ENCODE data around the gene TSPAN15.

TSPAN15 gene

GRCh38 chr10:69416695-69417094 lies 34.6 kb upstream of the TSPAN15 start, which contains the start of gene TACR2:
Gene TACR2, minus strand, starts transcription at chr10:69416918. Its CDS starts 595 bp downstream, at chr10:69416323.
- FAIRE-seq, result no peak
- DNase-seq (ENCODE audit: insufficient read length, low spot score), result no peak
- no peak for TF ChIP-seq CTCF (IDR thresholded peaks at IDR 0.05; ENCODE audit: insufficient read depth, missing control alignments)

GRCh38 chr10:69417542-69417941 lies 33.7 kb upstream of the TSPAN15 start:
- FAIRE-seq, result no peak
- DNase-seq (ENCODE audit: insufficient read length, low spot score), result no peak
- TF ChIP-seq CTCF (IDR thresholded peaks at IDR 0.05; ENCODE audit: insufficient read depth, missing control alignments), result no peak

DNA sequence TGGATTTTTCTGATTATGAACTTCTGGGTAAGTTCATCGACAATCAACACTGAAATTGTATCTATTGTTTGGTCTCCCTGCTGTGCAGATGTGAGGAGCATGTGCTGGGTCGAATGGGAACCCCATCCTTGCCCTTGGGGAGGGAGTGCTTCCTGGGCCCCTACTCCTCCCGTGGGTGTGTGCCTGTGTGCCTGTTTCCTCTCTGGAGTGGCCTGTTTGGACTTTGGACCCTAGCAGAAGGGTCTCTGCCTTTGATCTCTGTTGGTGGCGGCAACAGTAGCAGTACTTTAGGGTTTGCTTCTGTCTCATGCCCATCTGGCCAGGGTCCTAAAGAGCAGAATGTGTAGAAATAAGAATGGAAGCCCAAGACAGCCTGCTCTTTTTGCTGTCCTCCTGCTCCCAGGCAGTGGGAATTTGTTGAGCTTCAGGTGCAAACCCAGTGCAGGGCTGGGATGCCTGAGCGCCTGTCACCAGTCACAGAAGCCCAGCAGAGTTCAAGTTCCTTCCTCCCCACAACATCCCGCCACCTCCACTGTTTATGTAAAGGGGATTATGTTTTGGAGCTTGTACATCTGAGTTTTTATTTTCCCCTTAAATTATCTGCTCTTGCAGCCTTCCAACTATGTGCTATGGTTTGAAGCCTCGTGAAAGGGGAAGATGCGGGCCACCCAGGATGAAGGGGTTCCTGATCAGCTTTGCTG lies 33.1 kb upstream of the TSPAN15 start:
- no peak for DNase-seq (ENCODE audit: insufficient read length, low spot score)
- no peak for TF ChIP-seq CTCF (IDR thresholded peaks at IDR 0.05; ENCODE audit: insufficient read depth, missing control alignments)
- FAIRE-seq, result no peak

DNA sequence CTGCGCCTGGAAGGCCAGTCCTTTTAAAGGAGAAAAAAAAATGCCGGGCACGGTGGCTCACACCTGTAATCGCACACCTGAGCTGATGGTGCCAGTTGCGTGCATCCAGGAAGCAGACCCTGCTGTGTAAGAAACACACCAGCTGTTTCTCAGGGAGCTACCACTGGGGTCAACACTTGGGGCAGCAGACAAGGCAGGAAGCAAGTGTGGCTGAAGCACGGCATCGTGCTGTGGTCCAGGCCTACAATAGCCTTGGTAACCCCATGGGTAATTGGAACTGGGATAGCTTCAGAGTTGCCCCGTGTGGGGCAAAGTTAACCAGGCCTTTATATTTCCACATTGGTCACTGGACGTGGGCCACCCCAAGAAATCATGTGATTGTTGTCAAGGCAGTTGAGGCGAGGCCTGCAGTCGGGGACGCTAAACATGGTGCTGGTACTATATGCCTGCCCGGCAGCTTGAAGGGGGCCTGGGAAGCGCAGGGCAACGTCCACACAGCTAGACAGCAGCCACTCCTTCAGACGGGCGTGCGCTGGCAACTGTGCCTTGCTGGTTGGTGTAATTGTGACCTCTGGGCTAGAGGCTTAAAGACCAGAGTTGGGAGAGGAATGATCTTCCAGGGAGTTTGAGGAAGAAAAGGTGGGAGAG lies 32.0 kb upstream of the TSPAN15 start:
- DNase-seq (ENCODE audit: insufficient read length, low spot score) (no peak), FAIRE-seq (no peak)
- TF ChIP-seq CTCF (IDR thresholded peaks at IDR 0.05; ENCODE audit: insufficient read depth, missing control alignments), result no peak

- TF ChIP-seq CTCF (IDR thresholded peaks at IDR 0.05; ENCODE audit: insufficient read depth, missing control alignments), result no peak
- DNase-seq (ENCODE audit: insufficient read length, low spot score), result no peak
- FAIRE-seq, result no peak
Measured at GRCh38 chr10:69419744-69420126, 31.5 kb upstream of the TSPAN15 start.

DNA sequence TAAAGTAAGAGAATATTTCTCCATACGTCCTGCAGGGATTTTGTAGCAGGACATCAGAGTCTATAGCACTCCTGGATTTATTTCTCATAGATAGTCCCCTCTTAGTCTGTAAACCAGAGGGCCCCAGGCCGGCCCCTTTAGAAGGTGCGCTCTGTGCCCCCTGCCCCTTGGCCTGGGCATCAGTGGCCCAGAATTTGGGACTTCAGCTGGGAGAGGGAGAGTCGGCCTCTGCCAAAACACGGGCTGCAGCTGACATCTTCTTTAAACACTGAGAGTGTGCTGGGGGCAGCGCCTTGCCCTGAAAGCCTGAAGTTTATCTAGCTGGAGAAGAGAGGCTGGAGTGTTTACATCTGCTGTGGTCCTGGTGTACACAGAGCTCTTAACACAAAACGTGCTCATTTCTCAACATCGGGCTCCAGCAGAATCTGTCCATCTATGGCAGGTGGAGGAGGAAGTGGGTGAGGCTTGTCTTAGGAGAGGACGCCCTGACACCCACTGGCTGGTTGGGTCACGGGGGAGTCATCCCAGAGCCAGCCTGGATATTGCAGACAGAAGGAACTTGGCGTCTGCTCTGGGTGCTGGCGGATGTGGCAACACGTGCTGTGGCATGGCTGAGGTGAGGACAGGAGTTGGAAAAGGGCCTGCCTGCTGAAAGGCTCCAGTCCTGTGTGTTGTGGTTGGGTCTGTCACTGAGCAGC lies 29.5 kb upstream of the TSPAN15 start:
- FAIRE-seq, result no peak
- no peak for TF ChIP-seq CTCF (IDR thresholded peaks at IDR 0.05; ENCODE audit: insufficient read depth, missing control alignments)

More for the DNA sequence above, 29.5 kb upstream of the TSPAN15 start:
- DNase-seq (ENCODE audit: insufficient read length, low spot score), result no peak

Data from D721Med (cell line).